ENCODE measurements around the gene ALDH8A1. TPM values are rescaled to one million over a fixed set of nuclear protein-coding genes. Genes with fewer than 3 reads are reported as not detected.

ALDH8A1 gene
- total RNA-seq, 1 experiment from 2014 or later: not detected

DNA sequence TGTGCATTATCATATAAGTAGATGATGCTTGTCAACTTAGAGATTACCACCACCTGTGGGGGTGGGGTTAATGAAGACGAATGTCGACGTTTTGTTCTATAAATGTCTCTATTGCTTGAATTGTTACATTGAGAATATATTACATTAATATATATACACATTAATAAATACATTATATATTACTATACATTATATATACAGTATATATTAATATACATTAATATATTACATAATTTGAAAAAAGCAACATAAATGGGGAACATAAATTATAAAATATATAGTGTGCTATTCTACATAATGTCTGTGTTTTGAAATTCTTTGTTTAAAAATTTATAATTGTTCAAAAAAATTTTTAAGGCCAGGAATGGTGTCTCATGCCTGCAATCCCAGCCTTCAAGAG lies 81.1 kb downstream of the ALDH8A1 start:
- no peak overlapping the region for H2BK12ac ChIP-seq (ENCODE audit: insufficient read length, low read depth, low read length)
- no CpG with 5 or more reads among the region's 3 CpGs for WGBS (ENCODE audit: extremely low coverage, insufficient read length, low lambda C conversion rate)
- H3K27ac Mint-ChIP-seq: no peak overlapping the region

More for the DNA sequence above, 81.1 kb downstream of the ALDH8A1 start:
- Histone ChIP-seq H3K23ac (ENCODE audit: insufficient read length, low read depth, low read length) (no peak overlapping the region), H3K56ac (ENCODE audit: insufficient read length, low read depth, low read length) (no peak overlapping the region), H3K18ac (ENCODE audit: insufficient read length, low read depth, low read length) (no peak overlapping the region), H3K4me1 (ENCODE audit: insufficient read depth, low read length) (0 out of 2 replicates have a peak, but pooled peaks cover 3% of the 10 kb centered on the region), H2BK15ac (ENCODE audit: low read depth, low read length) (no peak overlapping the region), H2BK20ac (ENCODE audit: low read depth, low read length, poor library complexity, severe bottlenecking) (no peak overlapping the region), H3K14ac (ENCODE audit: insufficient read depth, low read length) (no peak overlapping the region), H4K5ac (ENCODE audit: insufficient read length, low read depth, low read length) (no peak overlapping the region), H3K9ac (ENCODE audit: extremely low read depth, insufficient read length, low read length) (no peak overlapping the region), H3K4me2 (ENCODE audit: insufficient read depth, insufficient read length, low read length) (no peak overlapping the region), H4K8ac (replicated peaks; ENCODE audit: insufficient read length, low read depth, low read length) (no peak overlapping the region), H4K20me1 (ENCODE audit: control insufficient read depth, insufficient read depth, insufficient read length) (no peaks in the 10 kb centered on the region), H3K79me1 (ENCODE audit: insufficient read depth, low read depth, low read length, poor library complexity, severe bottlenecking) (no peaks in the 10 kb centered on the region), H3K4ac (ENCODE audit: low read depth, low read length) (no peak overlapping the region), H2AFZ (ENCODE audit: low read length) (no peak overlapping the region), H3K23me2 (ENCODE audit: insufficient read length, low read depth, low read length, poor library complexity, severe bottlenecking) (no peaks in the 10 kb centered on the region), H2AK5ac (ENCODE audit: insufficient read length, low read length) (no peak overlapping the region), H2BK5ac (ENCODE audit: insufficient read length, low read length) (no peak overlapping the region), H3K27me3 (ENCODE audit: insufficient read depth, low read length) (no peaks in the 10 kb centered on the region), H4K91ac (ENCODE audit: insufficient read length, low read depth, low read length) (no peak overlapping the region), H3K79me2 (ENCODE audit: insufficient read depth, low read length) (no peaks in the 10 kb centered on the region), H3K9me3 (ENCODE audit: control insufficient read depth, low read depth, low read length) (no peaks in the 10 kb centered on the region), H3K27ac (ENCODE audit: insufficient read length, low read depth, low read length) (no peak overlapping the region), H3T11ph (ENCODE audit: low read length) (no peak overlapping the region), H2BK120ac (ENCODE audit: low read depth, low read length, poor library complexity, severe bottlenecking) (no peak overlapping the region)
- no peaks in the 10 kb centered on the region for H3K27me3 Mint-ChIP-seq (ENCODE audit: low read depth)
- TF ChIP-seq, protein P1, sequence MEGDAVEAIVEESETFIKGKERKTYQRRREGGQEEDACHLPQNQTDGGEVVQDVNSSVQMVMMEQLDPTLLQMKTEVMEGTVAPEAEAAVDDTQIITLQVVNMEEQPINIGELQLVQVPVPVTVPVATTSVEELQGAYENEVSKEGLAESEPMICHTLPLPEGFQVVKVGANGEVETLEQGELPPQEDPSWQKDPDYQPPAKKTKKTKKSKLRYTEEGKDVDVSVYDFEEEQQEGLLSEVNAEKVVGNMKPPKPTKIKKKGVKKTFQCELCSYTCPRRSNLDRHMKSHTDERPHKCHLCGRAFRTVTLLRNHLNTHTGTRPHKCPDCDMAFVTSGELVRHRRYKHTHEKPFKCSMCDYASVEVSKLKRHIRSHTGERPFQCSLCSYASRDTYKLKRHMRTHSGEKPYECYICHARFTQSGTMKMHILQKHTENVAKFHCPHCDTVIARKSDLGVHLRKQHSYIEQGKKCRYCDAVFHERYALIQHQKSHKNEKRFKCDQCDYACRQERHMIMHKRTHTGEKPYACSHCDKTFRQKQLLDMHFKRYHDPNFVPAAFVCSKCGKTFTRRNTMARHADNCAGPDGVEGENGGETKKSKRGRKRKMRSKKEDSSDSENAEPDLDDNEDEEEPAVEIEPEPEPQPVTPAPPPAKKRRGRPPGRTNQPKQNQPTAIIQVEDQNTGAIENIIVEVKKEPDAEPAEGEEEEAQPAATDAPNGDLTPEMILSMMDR (conservative IDR thresholded peaks at IDR 0.05): no peak
- DNase-seq: no peak
- peaks cover 0 to 2% (median 0%) of the 10 kb centered on the region in 3 experiments; a peak in 2 of 7 replicates for H3K36me3 Mint-ChIP-seq (ENCODE audit: insufficient read depth in 1 of 3, low read depth in 3 of 3)
- H3K4me1 Mint-ChIP-seq: peaks cover 15% of the 10 kb centered on the region in 2 experiments
- no peak overlapping the region for H3K4me3 Mint-ChIP-seq
- H3K9me3 Mint-ChIP-seq: peaks cover 0 to under 1% of the 10 kb centered on the region in 2 experiments; a peak in 2 of 5 replicates

Small RNAs within 50 kb of the gene (microRNA-seq; reads per million reads assigned to microRNA genes)
- gene MIR3662 (ENCODE audit: borderline microRNAs expressed): not detected

Other genes with a start within 250 kb of the ALDH8A1 start
- gene HBS1L, start 104.7 kb upstream of the ALDH8A1 start, total RNA-seq (2021): 104 and 110 TPM in 2 replicates
- 5.8 and 6.7 TPM in 2 replicates for gene MYB, start 231.2 kb upstream of the ALDH8A1 start, total RNA-seq (2021)